Gastrocnemius medialis (tissue), 4 donors: ENCODE data around the gene NAPB. TPM values are rescaled to one million over a fixed set of nuclear protein-coding genes. Genes with fewer than 3 reads are reported as not detected.
"Not testable (repeated sequence)": the region's sequence is repeated elsewhere in the genome, so short reads cannot be mapped to it uniquely, and the experiment has no call there.

ENCODE experiments used
- ATAC-seq, 2 donors: fragments of 150-250 bp; one replicate each; pipeline ENCODE4 v1.9.1; 2016
- DNase-seq, 2 donors: peaks; one replicate each; pipeline ENCODE4 v3.0.0-alpha.2; 2019
- H3K27ac ChIP-seq, 4 donors: fragments of 200-600 bp; sonication (generic); 1 replicate in 1 of 4; 2 replicates in 3 of 4; pipeline ENCODE4 v1.5.1; 2016 to 2018; ENCODE audit warnings: mild to moderate bottlenecking in 2 of 4, moderate library complexity in 1 of 4
- H3K27me3 ChIP-seq, 3 donors: fragments of 200-600 bp; sonication (generic) in 2 of 3; 1 replicate in 1 of 3; 2 replicates in 2 of 3; pipeline versions ENCODE4 v1.5.1 to v1.6.0; 2016 to 2019; ENCODE audit warnings: mild to moderate bottlenecking in 1 of 3, moderate library complexity in 1 of 3
- H3K36me3 ChIP-seq, 2 donors: fragments of 200-600 bp; sonication (generic) in 1 of 2; one replicate each; pipeline ENCODE4 v1.5.1; 2017 to 2018
- H3K4me1 ChIP-seq, 2 donors: fragments of 200-600 bp; sonication (generic) in 1 of 2; one replicate each; pipeline ENCODE4 v1.5.1; 2016 to 2017; ENCODE audit warnings: mild to moderate bottlenecking in 2 of 2
- H3K4me3 ChIP-seq, 4 donors: fragments of 200-600 bp; sonication (generic) in 3 of 4; 1 replicate in 1 of 4; 2 replicates in 3 of 4; pipeline ENCODE4 v1.5.1; 2016 to 2019; ENCODE audit warnings: mild to moderate bottlenecking in 2 of 4
- H3K9me3 ChIP-seq, 3 donors: fragments of 200-600 bp; sonication (generic) in 2 of 3; 1 replicate in 1 of 3; 2 replicates in 2 of 3; pipeline ENCODE4 v1.5.1; 2016 to 2019
- CTCF ChIP-seq, 5 experiments: fragments of 450-650 bp in 3 of 5; fragments of 200-600 bp in 2 of 5; sonication (generic) in 2 of 5; IDR thresholded peaks in 4 of 5; conservative IDR thresholded peaks in 1 of 5; 1 replicate in 4 of 5; 2 replicates in 1 of 5; pipeline ENCODE4 v1.5.1; 2016 to 2019; ENCODE audit warnings: antibody characterized with exemption in 5 of 5, mild to moderate bottlenecking in 3 of 5, moderate library complexity in 3 of 5
- POLR2A ChIP-seq, 2 donors: fragments of 450-650 bp; IDR thresholded peaks; one replicate each; pipeline ENCODE4 v1.6.1; 2017; ENCODE audit warnings: antibody characterized with exemption in 2 of 2, mild to moderate bottlenecking in 2 of 2, moderate library complexity in 2 of 2
- in situ Hi-C, 4 donors: fragments of 200-750 bp; cut with MboI; loops; one replicate each; pipeline versions ENCODE4 v1.15.0 to v1.8.0; 2017; ENCODE audit warnings: low sequenced_read_pairs in 4 of 4
- intact Hi-C: fragments of 100-400 bp; cut with DNase I; formaldehyde crosslinking; loops from one replicate; pipeline ENCODE4 v1.15.1; 2023; ENCODE audit warnings: low total_unique reads
- total RNA-seq, 4 donors: library from RNA; depleted of rRNA; stranded (reverse); fragments of >200 nt; gene quantifications; one replicate each; pipeline versions ENCODE4 v1.1.0 to v1.2.3, GENCODE V29; 2016

NAPB gene
- total RNA-seq, 4 donors from 2014 or later, result 3.2 to 8.3 (median 3.8) TPM

- peaks cover 0 to 16% of the 10 kb centered on the region in 2 donors for H3K36me3 ChIP-seq
- intact Hi-C loops (loop anchor here (1.0 to 2.0 kb wide), 4 partner anchors 8 to 300 kb away; no protein-coding TSS in a partner anchor), in situ Hi-C loops (loop anchor here in 2 of 4 donors (10.0 kb wide), 1 partner anchor 196 kb away; no protein-coding TSS in a partner anchor)
- peak within 1 kb of the TSS; percentile 88 to 99 (median 96) for H3K27ac ChIP-seq
- DNase-seq (peak; percentile 98), ATAC-seq (peak; percentile 93 to 94)
- no peaks in the 10 kb centered on the region for H3K9me3 ChIP-seq
- peak within 1 kb of the TSS; percentile 81 to 96 (median 88) for H3K4me3 ChIP-seq
- peaks cover 16 to 23% of the 10 kb centered on the region in 2 donors for H3K4me1 ChIP-seq
- H3K27me3 ChIP-seq, result no peaks in the 10 kb centered on the region
- peak; percentile 94 to 96 for TF ChIP-seq POLR2A (IDR thresholded peaks at IDR 0.05)
- TF ChIP-seq CTCF (IDR thresholded peaks at IDR 0.05 in 4 of 5, conservative IDR thresholded peaks at IDR 0.05 in 1 of 5), result no peak
Observed at GRCh38 chr20:23350196-23350903, 70.9 kb downstream of the NAPB start, which contains the start of gene NXT1. Gene NXT1 (plus strand): TSS chr20:23350791. CDS start chr20:23354042, 3,251 bp downstream.

DNA sequence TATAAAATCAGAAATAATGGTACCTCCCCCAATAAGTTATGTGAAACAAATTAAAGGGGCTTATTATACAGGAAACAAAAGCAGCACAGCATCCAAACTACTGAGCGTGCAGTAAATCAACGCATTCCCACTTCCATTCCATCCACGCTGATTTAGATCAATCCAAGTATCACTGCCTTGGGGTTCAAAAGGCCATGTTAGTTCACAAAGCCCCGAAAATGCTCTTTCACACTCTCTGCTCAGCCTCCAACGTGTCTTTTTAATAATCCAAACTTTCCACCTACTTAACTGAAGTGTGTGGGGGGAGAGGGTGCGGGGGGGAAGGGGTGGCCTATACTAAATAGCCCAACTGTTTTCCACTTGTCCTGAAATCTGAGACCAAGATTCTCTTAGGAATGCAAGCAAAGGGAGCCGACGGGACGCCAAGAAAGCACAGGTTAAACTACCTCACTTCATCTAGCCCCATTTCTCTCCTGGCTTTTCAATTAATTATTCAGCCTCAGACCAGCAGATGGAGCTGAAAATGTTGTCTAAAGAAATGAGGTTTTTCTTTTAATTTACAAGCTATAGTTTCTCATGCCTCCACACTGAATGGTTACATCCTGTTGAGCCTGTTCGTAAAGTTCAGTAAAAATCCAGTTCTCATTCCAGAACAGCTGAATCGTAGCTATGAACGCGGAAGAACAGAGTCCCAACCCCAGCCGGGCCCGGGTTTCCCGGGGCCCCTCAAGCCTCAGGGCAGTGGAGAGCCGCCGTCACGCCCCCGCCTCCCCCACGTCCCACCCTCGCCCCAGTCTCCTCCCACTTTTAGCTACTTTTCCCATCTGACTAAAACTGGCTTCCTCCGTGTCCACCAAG lies 71.7 kb downstream of the NAPB start:
- in situ Hi-C loops (loop anchor here (10.0 to 25.0 kb wide), 6 partner anchors 195 to 1012 kb away; partner anchors contain the start of genes THBD (in 2 of the 4), CST9 (in 1 of the 4) and SSTR4 (in 1 of the 4)), intact Hi-C loops (loop anchor here (1.0 to 10.0 kb wide), 7 partner anchors 9 to 1015 kb away; no protein-coding TSS in a partner anchor)
- Histone ChIP-seq H3K4me1 (peaks cover 16 to 23% of the 10 kb centered on the region in 2 donors), H3K27me3 (no peaks in the 10 kb centered on the region), H3K36me3 (peaks cover 0 to 8% of the 10 kb centered on the region in 2 donors), H3K9me3 (no peaks in the 10 kb centered on the region), H3K27ac (peak overlapping the region; percentile 88 to 99 (median 96)), H3K4me3 (peak overlapping the region; percentile 69 to 95 (median 82))
- peak in 1 of 2 donors; percentile 66 for DNase-seq
- ATAC-seq, result peak; percentile 59 to 69
- TF ChIP-seq POLR2A (IDR thresholded peaks at IDR 0.05), result no peak
- peak; percentile 18 to 57 (median 40) for TF ChIP-seq CTCF (IDR thresholded peaks at IDR 0.05 in 4 of 5, conservative IDR thresholded peaks at IDR 0.05 in 1 of 5)

DNA sequence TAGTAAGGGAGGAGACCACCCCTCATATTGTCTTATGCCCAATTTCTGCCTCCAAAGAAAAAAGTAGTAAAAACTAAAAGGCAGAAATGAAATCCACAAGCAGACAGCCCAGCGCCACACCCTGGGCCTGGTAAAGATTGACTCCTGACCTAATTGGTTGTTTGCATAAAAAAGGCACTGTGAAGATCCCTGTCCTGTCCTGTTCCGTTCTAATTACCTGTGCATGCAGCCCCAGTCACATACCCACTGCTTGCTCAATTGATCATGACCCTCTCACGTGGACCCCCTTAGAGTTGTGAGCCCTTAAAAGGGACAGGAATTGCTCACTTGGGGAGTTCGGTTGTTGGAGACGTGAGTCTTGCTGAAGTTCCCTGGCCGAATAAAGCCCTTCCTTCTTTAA lies 72.8 kb downstream of the NAPB start:
- Histone ChIP-seq H3K27ac (peak overlapping the region in 1 of 4 donors; percentile 99), H3K4me1 (peaks cover 16 to 23% of the 10 kb centered on the region in 2 donors)
- H3K27me3 ChIP-seq, ATAC-seq, DNase-seq, H3K9me3 ChIP-seq, H3K36me3 ChIP-seq, H3K4me3 ChIP-seq: not testable (repeated sequence)
- in situ Hi-C loops, result loop anchor here (10.0 to 25.0 kb wide), 5 partner anchors 256 to 1011 kb away; partner anchors contain the start of genes THBD (in 2 of the 4), CST9 (in 1 of the 4) and SSTR4 (in 1 of the 4)
- intact Hi-C loops, result loop anchor here (2.0 to 10.0 kb wide), 3 partner anchors 98 to 1014 kb away; no protein-coding TSS in a partner anchor

GRCh38 chr20:23347791-23348190 lies 73.5 kb downstream of the NAPB start:
- in situ Hi-C loops, result loop anchor here (10.0 to 25.0 kb wide), 5 partner anchors 257 to 1010 kb away; partner anchors contain the start of genes THBD (in 2 of the 4), CST9 (in 1 of the 4) and SSTR4 (in 1 of the 4)
- ATAC-seq, result no peak
- H3K27me3 ChIP-seq, result no peaks in the 10 kb centered on the region
- H3K9me3 ChIP-seq, result no peaks in the 10 kb centered on the region
- intact Hi-C loops, result loop anchor here (2.0 to 10.0 kb wide), 3 partner anchors 99 to 1013 kb away; no protein-coding TSS in a partner anchor
- no peaks in the 10 kb centered on the region for H3K36me3 ChIP-seq
- DNase-seq, result no peak
- H3K4me1 ChIP-seq, result peaks cover 16 to 23% of the 10 kb centered on the region in 2 donors
- TF ChIP-seq POLR2A (IDR thresholded peaks at IDR 0.05) (no peak), CTCF (IDR thresholded peaks at IDR 0.05 in 4 of 5, conservative IDR thresholded peaks at IDR 0.05 in 1 of 5) (no peak)
- no peak overlapping the region for H3K27ac ChIP-seq
- H3K4me3 ChIP-seq, result no peak overlapping the region
